ENCODE data around the gene SPATS2L. TPM values are rescaled to one million over a fixed set of nuclear protein-coding genes. Genes with fewer than 3 reads are reported as not detected.
A peak's percentile ranks its signal among the peaks of the same experiment; 100 is the strongest.

SPATS2L gene
- total RNA-seq, 1 donor from 2014 or later, result 192 TPM

GRCh38 chr2:200305797-200306195 lies 697 bp upstream of the SPATS2L start:
- Mint-ChIP-seq H3K27ac (ENCODE audit: unreplicated experiment) (peak overlapping the region; percentile 88), H3K27me3 (ENCODE audit: low read depth, unreplicated experiment) (no peaks in the 10 kb centered on the region), H3K4me1 (ENCODE audit: low read depth, unreplicated experiment) (peaks cover 36% of the 10 kb centered on the region), H3K36me3 (ENCODE audit: low read depth, unreplicated experiment) (no peaks in the 10 kb centered on the region), H3K9me3 (ENCODE audit: unreplicated experiment) (no peaks in the 10 kb centered on the region), H3K4me3 (ENCODE audit: unreplicated experiment) (peak overlapping the region; percentile 91)
- TF ChIP-seq CTCF (IDR thresholded peaks at IDR 0.05; ENCODE audit: insufficient read depth, low read depth, low read length) (no peak), EZH2 (IDR thresholded peaks at IDR 0.05; ENCODE audit: insufficient read depth, low read length) (no peak)
- no peak for DNase-seq (ENCODE audit: low read depth)
- H3K27me3 ChIP-seq (ENCODE audit: insufficient read depth, low read length), result no peaks in the 10 kb centered on the region
- H3K4me2 ChIP-seq (ENCODE audit: low read length), result peak overlapping the region; percentile 99
- peak overlapping the region; percentile 88 for H3K4me3 ChIP-seq (ENCODE audit: insufficient read depth, low read depth, low read length)
- peak overlapping the region; percentile 89 for H3K9ac ChIP-seq (ENCODE audit: low read length)
- peaks cover 11% of the 10 kb centered on the region for H4K20me1 ChIP-seq (ENCODE audit: insufficient read depth, low read length)
- no peak for FAIRE-seq
- no peaks in the 10 kb centered on the region for H3K9me3 ChIP-seq (ENCODE audit: insufficient read depth, low read depth, low read length)
- peak overlapping the region; percentile 66 for H2AFZ ChIP-seq (ENCODE audit: low read depth, low read length)
- no peaks in the 10 kb centered on the region for H3K36me3 ChIP-seq (ENCODE audit: insufficient read depth, low read length)
- peak overlapping the region; percentile 81 for H3K27ac ChIP-seq (ENCODE audit: low read depth, low read length)
- peaks cover 40% of the 10 kb centered on the region for H3K79me2 ChIP-seq (ENCODE audit: insufficient read depth, low read length)
- H3K4me1 ChIP-seq (ENCODE audit: insufficient read depth, low read length), result peaks cover 36% of the 10 kb centered on the region

GRCh38 chr2:200306931-200307723 lies 634 bp downstream of the SPATS2L start:
- Histone ChIP-seq H3K27me3 (ENCODE audit: insufficient read depth, low read length) (no peaks in the 10 kb centered on the region), H2AFZ (ENCODE audit: low read depth, low read length) (peak overlapping the region; percentile 38), H3K4me2 (ENCODE audit: low read length) (peak overlapping the region; percentile 99), H3K9ac (ENCODE audit: low read length) (peak overlapping the region; percentile 89), H3K4me1 (ENCODE audit: insufficient read depth, low read length) (peaks cover 36% of the 10 kb centered on the region), H4K20me1 (ENCODE audit: insufficient read depth, low read length) (peaks cover 24% of the 10 kb centered on the region), H3K4me3 (ENCODE audit: insufficient read depth, low read depth, low read length) (peak overlapping the region; percentile 88), H3K79me2 (ENCODE audit: insufficient read depth, low read length) (peaks cover 53% of the 10 kb centered on the region), H3K9me3 (ENCODE audit: insufficient read depth, low read depth, low read length) (no peaks in the 10 kb centered on the region), H3K27ac (ENCODE audit: low read depth, low read length) (peak overlapping the region; percentile 81), H3K36me3 (ENCODE audit: insufficient read depth, low read length) (no peaks in the 10 kb centered on the region)
- no peak for FAIRE-seq
- DNase-seq (ENCODE audit: low read depth), result no peak
- Mint-ChIP-seq H3K27ac (ENCODE audit: unreplicated experiment) (peak overlapping the region; percentile 84), H3K4me3 (ENCODE audit: unreplicated experiment) (peak overlapping the region; percentile 94), H3K9me3 (ENCODE audit: unreplicated experiment) (no peaks in the 10 kb centered on the region), H3K4me1 (ENCODE audit: low read depth, unreplicated experiment) (peaks cover 37% of the 10 kb centered on the region), H3K27me3 (ENCODE audit: low read depth, unreplicated experiment) (no peaks in the 10 kb centered on the region), H3K36me3 (ENCODE audit: low read depth, unreplicated experiment) (no peaks in the 10 kb centered on the region)
- no peak for TF ChIP-seq CTCF (IDR thresholded peaks at IDR 0.05; ENCODE audit: insufficient read depth, low read depth, low read length)
- TF ChIP-seq EZH2 (IDR thresholded peaks at IDR 0.05; ENCODE audit: insufficient read depth, low read length), result no peak
